NT2/D1 (cell line): ENCODE data around the gene PEDS1.

Experiments
- YY1 ChIP-seq: IDR thresholded peaks from 2 replicates; pipeline ENCODE4 v1.6.1; 2011; ENCODE audit not compliant: insufficient read length, insufficient read depth
- ZNF274 ChIP-seq: IDR thresholded peaks from 2 replicates; pipeline ENCODE4 v1.6.1; 2011; ENCODE audit warnings: mild to moderate bottlenecking, low read depth, low read length

DNA sequence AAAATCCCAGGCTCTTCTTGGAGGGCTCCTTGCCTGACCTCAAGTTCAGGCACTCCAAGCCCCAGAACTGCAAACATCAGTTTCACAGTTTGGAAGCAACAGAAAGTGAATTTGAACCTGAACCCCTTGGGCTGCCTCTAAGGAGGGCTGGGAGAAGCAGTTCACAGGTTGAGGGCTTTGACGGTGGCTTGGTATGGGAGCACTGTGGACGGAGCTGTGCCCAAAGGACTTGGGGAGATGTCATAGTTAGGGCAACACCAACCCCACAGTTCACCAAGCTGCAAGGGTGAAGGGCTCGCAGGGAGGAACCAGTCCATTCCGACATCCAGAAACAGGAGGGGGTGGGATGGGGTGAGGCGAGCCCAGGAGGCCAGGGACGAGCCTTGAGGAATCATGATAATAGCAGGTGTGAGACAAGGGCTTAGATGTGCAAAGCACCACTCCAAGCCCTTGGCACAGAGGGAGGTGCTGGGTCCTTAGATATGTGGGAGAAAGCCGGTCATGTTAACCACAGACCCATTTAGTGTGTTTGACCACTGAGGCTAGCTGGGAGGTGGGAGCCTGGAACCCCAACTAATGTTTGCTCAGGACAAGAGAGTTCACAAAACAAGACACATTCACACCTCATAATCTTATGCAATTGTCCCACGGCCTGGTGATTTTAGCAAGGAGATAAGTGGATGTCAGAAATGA lies 41.5 kb upstream of the PEDS1 start:
- TF ChIP-seq YY1 (no peak), ZNF274 (no peak)
